ENCODE measurements around the gene SEZ6L2. TPM values are rescaled to one million over a fixed set of nuclear protein-coding genes. Genes with fewer than 3 reads are reported as not detected.

Gene SEZ6L2
- total and polyA plus RNA-seq, 2 of the 8 experiments (the other 6 are each of a cell fraction or from before 2014, with no cell fraction given), result 43.5 to 47.7 TPM

DNA sequence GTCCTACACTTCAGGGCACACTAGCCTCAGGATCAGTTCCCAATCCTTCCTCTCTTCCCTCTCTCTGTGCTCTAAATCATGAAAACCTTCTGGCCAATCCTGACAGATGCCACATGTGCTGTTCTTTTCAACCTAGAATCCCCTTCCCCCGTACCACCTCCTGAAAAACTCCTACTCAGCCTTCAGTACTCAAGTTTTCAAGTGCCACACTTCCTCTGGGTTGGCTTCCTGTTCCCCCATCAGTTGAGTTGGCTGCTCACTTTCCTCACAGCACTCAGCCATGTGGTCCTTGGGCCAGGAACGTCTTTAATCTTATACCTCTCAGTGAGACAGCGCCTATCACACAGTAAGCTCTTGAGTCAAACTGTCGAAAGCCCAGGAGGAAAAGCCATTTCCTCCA, 4.2 kb upstream of the SEZ6L2 start:
- FAIRE-seq, result no peak
- H4K91ac ChIP-seq (replicated peaks; ENCODE audit: insufficient read length, low read length), result no peak overlapping the region
- no peak for TF ChIP-seq E2F6 (IDR thresholded peaks at IDR 0.05)
- no peak for TF ChIP-seq EGR1 (IDR thresholded peaks at IDR 0.05; ENCODE audit: borderline replicate concordance, low read depth, low read length)
- TF ChIP-seq CTCF (IDR thresholded peaks at IDR 0.05; ENCODE audit: control extremely low read depth in 1 of 3, insufficient read depth in 1 of 3, low read depth in 1 of 3, low read length in 3 of 3), result no peak
- no peak for TF ChIP-seq HDAC6 (IDR thresholded peaks at IDR 0.05; ENCODE audit: low read depth, low read length)
- TF ChIP-seq KDM5A (IDR thresholded peaks at IDR 0.05; ENCODE audit: low read length), result no peak
- no peak for TF ChIP-seq KDM4A (IDR thresholded peaks at IDR 0.05; ENCODE audit: low read depth, low read length, severe bottlenecking)
- no peak for TF ChIP-seq BCL11A (IDR thresholded peaks at IDR 0.05; ENCODE audit: low read depth in 2 of 2, low read length in 2 of 2)
- no peak for TF ChIP-seq RAD21 (IDR thresholded peaks at IDR 0.05 in 1 of 2, conservative IDR thresholded peaks at IDR 0.05 in 1 of 2; ENCODE audit: low read depth in 2 of 2, low read length in 2 of 2)
- TF ChIP-seq BACH1 (IDR thresholded peaks at IDR 0.05; ENCODE audit: low read length), result no peak
- TF ChIP-seq FOSL1 (IDR thresholded peaks at IDR 0.05; ENCODE audit: insufficient read depth, low read depth, low read length), result no peak

More for the DNA sequence above, 4.2 kb upstream of the SEZ6L2 start:
- H3K27me3 ChIP-seq (replicated peaks in 1 of 4; ENCODE audit: control insufficient read depth in 3 of 4, extremely low read depth in 1 of 4, insufficient read depth in 3 of 4, low read length in 3 of 4), result no peaks in the 10 kb centered on the region
- H2BK12ac ChIP-seq (ENCODE audit: low read depth, low read length), result no peak overlapping the region
- no peak overlapping the region for H2BK20ac ChIP-seq (ENCODE audit: low read length)
- H3K23ac ChIP-seq (ENCODE audit: insufficient read length), result no peak overlapping the region
- no peak for DNase-seq (ENCODE audit: low read depth in 1 of 2, low spot score in 2 of 2)
- H4K5ac ChIP-seq (ENCODE audit: insufficient read length, low read depth, low read length), result no peak overlapping the region
- no peak overlapping the region for H3K56ac ChIP-seq (replicated peaks; ENCODE audit: insufficient read length, low read depth, low read length)
- H3K79me2 ChIP-seq (ENCODE audit: control insufficient read depth in 1 of 2, insufficient read depth in 2 of 2, low read length in 2 of 2), result no peaks in the 10 kb centered on the region
- H2AK5ac ChIP-seq (ENCODE audit: low read depth, low read length), result no peak overlapping the region
- H3K9ac ChIP-seq (replicated peaks in 1 of 4; ENCODE audit: extremely low read depth in 1 of 4, low read depth in 3 of 4, low read length in 3 of 4), result no peak overlapping the region
- H2BK5ac ChIP-seq (ENCODE audit: low read depth, low read length), result no peak overlapping the region
- no peak overlapping the region for H3K27ac ChIP-seq (ENCODE audit: low read depth, low read length)
- no peaks in the 10 kb centered on the region for H3K9me3 ChIP-seq (ENCODE audit: insufficient read depth in 2 of 2, low read depth in 1 of 2, low read length in 1 of 2)
- WGBS, 2 experiments (ENCODE audit: extremely low coverage in 1 of 2, insufficient coverage in 1 of 2, insufficient read length in 1 of 2, insufficient replicate concordance in 2 of 2, low coverage in 1 of 2, low lambda C conversion rate in 2 of 2, missing lambda C conversion rate in 1 of 2), result 93% methylated on average over 4 of the region's 4 CpGs; no CpG with 5 or more reads in 1 of the 2 experiments
- H3K4me1 ChIP-seq (replicated peaks in 1 of 4; ENCODE audit: control insufficient read depth in 3 of 4, insufficient read depth in 4 of 4, low read length in 3 of 4), result peaks cover 0 to 6% (median 0%) of the 10 kb centered on the region in 4 experiments; a peak in 4 of 7 replicates
- H3K4me2 ChIP-seq (ENCODE audit: insufficient read depth in 1 of 2, low read depth in 2 of 2, low read length in 2 of 2), result no peak overlapping the region
- no peak overlapping the region for H4K8ac ChIP-seq (ENCODE audit: extremely low read depth, insufficient read depth, low read length)
- H2AFZ ChIP-seq (ENCODE audit: low read length), result no peak overlapping the region
- ChIA-PET POLR2A (ENCODE audit: partially characterized antibody) (no interaction called here), CTCF (ENCODE audit: partially characterized antibody) (interaction anchor here (0.6 to 1.2 kb wide), 2 partner anchors 54 to 77 kb away, joined by 3 read pairs; no protein-coding TSS in a partner anchor)
- no peak overlapping the region for H2BK15ac ChIP-seq (ENCODE audit: low read length)
- H3K4me3 ChIP-seq (ENCODE audit: extremely low read depth in 1 of 4, insufficient read depth in 2 of 4, low read depth in 3 of 4, low read length in 4 of 4), result no peak overlapping the region
- H4K20me1 ChIP-seq (replicated peaks in 1 of 2; ENCODE audit: control insufficient read depth in 1 of 2, insufficient read depth in 2 of 2, low read length in 2 of 2), result no peaks in the 10 kb centered on the region
- H3K23me2 ChIP-seq (ENCODE audit: low read depth, low read length), result peaks cover 20% of the 10 kb centered on the region
- no peak overlapping the region for H2BK120ac ChIP-seq (replicated peaks; ENCODE audit: low read depth, low read length)
- no peak overlapping the region for H3K14ac ChIP-seq (ENCODE audit: insufficient read length)
- no peak overlapping the region for H3K18ac ChIP-seq (ENCODE audit: extremely low read depth, low read length)
- no peak overlapping the region for H3K4ac ChIP-seq (replicated peaks; ENCODE audit: insufficient read length, low read depth, low read length)
- peaks cover 0 to 4% (median 0%) of the 10 kb centered on the region in 4 experiments; a peak in 2 of 8 replicates for H3K36me3 ChIP-seq (ENCODE audit: control insufficient read depth in 2 of 4, insufficient read depth in 4 of 4, low read length in 3 of 4)
- H3K79me1 ChIP-seq (ENCODE audit: low read depth, low read length), result 0 out of 2 replicates have a peak, but pooled peaks cover 2% of the 10 kb centered on the region
